Esophagus muscularis mucosa (tissue), 3 donors: ENCODE data around the gene SLC22A13.

Experiments
- CTCF ChIP-seq, 3 experiments: fragments of 200-600 bp in 2 of 3; fragments of 450-650 bp in 1 of 3; sonication (generic) in 2 of 3; IDR thresholded peaks; one replicate each; pipeline ENCODE4 v1.5.1; 2017 to 2019; ENCODE audit warnings: antibody characterized with exemption in 3 of 3, mild to moderate bottlenecking in 2 of 3, moderate library complexity in 1 of 3
- POLR2A ChIP-seq: fragments of 450-650 bp; IDR thresholded peaks from one replicate; pipeline ENCODE4 v1.6.1; 2017; ENCODE audit warnings: antibody characterized with exemption, moderate library complexity, mild to moderate bottlenecking, low read depth

GRCh38 chr3:38250198-38250597, 15.4 kb upstream of the SLC22A13 start:
- TF ChIP-seq CTCF (IDR thresholded peaks at IDR 0.05) = no peak
- no peak for TF ChIP-seq POLR2A
